HEK293 (cell line): ENCODE data around the gene MYO1D.

Experiments
- CTCF ChIA-PET: fragments of 350-600 bp; formaldehyde crosslinking; extraction: SDS; loops from one replicate; lab custom pipeline; 2021; ENCODE audit warnings: antibody characterized with exemption; lab: Yijun Ruan, JAX
- POLR2A ChIA-PET: fragments of 300-600 bp; formaldehyde crosslinking; extraction: SDS; loops from one replicate; lab custom pipeline; 2020; ENCODE audit warnings: antibody characterized with exemption, inconsistent platforms; lab: Yijun Ruan, JAX
- H3K27ac ChIP-seq: fragments of 200-500 bp; sonication (Bioruptor generic); 2 replicates; pipeline ENCODE4 v1.5.1; 2014; ENCODE audit warnings: low read depth, low read length, control low read depth, inconsistent platforms; ENCODE audit errors: extremely low read depth
- H3K36me3 ChIP-seq, 2 experiments: fragments of 200-500 bp in 1 of 2; sonication (Bioruptor generic) in 1 of 2; 1 replicate in 1 of 2; 2 replicates in 1 of 2; pipeline ENCODE4 v1.5.1; 2014 to 2017; ENCODE audit warnings: inconsistent platforms in 2 of 2, low read length in 2 of 2; ENCODE audit not compliant: control insufficient read depth in 2 of 2, insufficient read depth in 1 of 2
- H3K4me1 ChIP-seq: fragments of 200-500 bp; sonication (Bioruptor generic); 2 replicates; pipeline ENCODE4 v1.5.1; 2014; ENCODE audit warnings: mild to moderate bottlenecking, low read length, inconsistent platforms; ENCODE audit not compliant: control insufficient read depth, insufficient read depth
- H3K4me3 ChIP-seq: 2 replicates; pipeline ENCODE4 v1.5.1; 2011; ENCODE audit warnings: low read depth, mild to moderate bottlenecking, control low read depth, low read length, moderate library complexity
- H3K9me3 ChIP-seq: fragments of 200-500 bp; sonication (Bioruptor generic); 2 replicates; pipeline ENCODE4 v1.5.1; 2014; ENCODE audit warnings: low read depth, low read length, inconsistent platforms; ENCODE audit not compliant: control insufficient read depth, insufficient read depth
- BCL6B ChIP-seq: fragments of 450-650 bp; formaldehyde crosslinking; IDR thresholded peaks from 2 replicates; pipeline ENCODE4 v1.5.1; 2017; ENCODE audit warnings: missing biosample characterization, missing genetic modification characterization
- ZIC2 ChIP-seq: fragments of 450-650 bp; formaldehyde crosslinking; IDR thresholded peaks from 2 replicates; pipeline ENCODE4 v1.5.1; 2016; ENCODE audit warnings: missing biosample characterization, missing genetic modification characterization
- ZNF324 ChIP-seq: fragments of 450-650 bp; formaldehyde crosslinking; IDR thresholded peaks from 2 replicates; pipeline ENCODE4 v1.5.1; 2016; ENCODE audit warnings: missing biosample characterization, missing genetic modification characterization
- ZNF426 ChIP-seq: fragments of 450-650 bp; formaldehyde crosslinking; IDR thresholded peaks from 2 replicates; pipeline ENCODE4 v1.5.1; 2017; ENCODE audit warnings: missing biosample characterization, missing genetic modification characterization, mild to moderate bottlenecking, inconsistent platforms, moderate library complexity
- ZNF449 ChIP-seq: fragments of 450-650 bp; formaldehyde crosslinking; IDR thresholded peaks from 2 replicates; pipeline ENCODE4 v1.5.1; 2017; ENCODE audit warnings: missing biosample characterization, mild to moderate bottlenecking, missing genetic modification characterization, moderate library complexity
- ZNF623 ChIP-seq: fragments of 450-650 bp; formaldehyde crosslinking; IDR thresholded peaks from 2 replicates; pipeline ENCODE4 v1.5.1; 2016; ENCODE audit warnings: missing biosample characterization, missing genetic modification characterization
- ZNF624 ChIP-seq: fragments of 450-650 bp; formaldehyde crosslinking; IDR thresholded peaks from 2 replicates; pipeline ENCODE4 v1.5.1; 2017; ENCODE audit warnings: missing biosample characterization, missing genetic modification characterization
- ZNF707 ChIP-seq: fragments of 450-650 bp; formaldehyde crosslinking; IDR thresholded peaks from 2 replicates; pipeline ENCODE4 v1.5.1; 2016; ENCODE audit warnings: missing biosample characterization, missing genetic modification characterization
- ZNF768 ChIP-seq: fragments of 450-650 bp; formaldehyde crosslinking; IDR thresholded peaks from 2 replicates; pipeline ENCODE4 v1.5.1; 2018; ENCODE audit warnings: missing biosample characterization, mild to moderate bottlenecking, missing genetic modification characterization
- ZNF830 ChIP-seq: fragments of 450-650 bp; IDR thresholded peaks from 2 replicates; pipeline ENCODE4 v1.5.0; 2018; ENCODE audit warnings: missing biosample characterization, missing genetic modification characterization, low read depth, mild to moderate bottlenecking, moderate library complexity

The MYO1D gene

GRCh38 chr17:32495359-32496231 is 381.3 kb downstream of the MYO1D start (continued):
- TF ChIP-seq ZNF449 (tag by site-specific recombination) (0 out of 2 replicates have a peak, but pooled peaks have one; percentile 13), ZNF707 (tag by site-specific recombination) (no peak)
- TF ChIP-seq, all 188 proteins: peak for 4

- ChIA-PET CTCF (interaction anchor here (1.0 kb wide), 1 partner anchor 8 kb away, joined by 3 read pairs; the partner anchor contains the start of gene CDK5R1), POLR2A (no interaction called here)
- H3K27ac ChIP-seq = no peak overlapping the region
- no peak overlapping the region for H3K4me3 ChIP-seq
- no peak for TF ChIP-seq ZNF624 (tag by site-specific recombination)
- no peak for TF ChIP-seq ZNF623 (tag by site-specific recombination)
- no peak for TF ChIP-seq ZNF324 (tag by site-specific recombination)
- H3K9me3 ChIP-seq = no peaks in the 10 kb centered on the region
- peaks cover 17% of the 10 kb centered on the region for H3K4me1 ChIP-seq
- peaks cover 3 to 11% of the 10 kb centered on the region in 2 experiments; a peak in 2 of 3 replicates for H3K36me3 ChIP-seq
Observed at GRCh38 chr17:32494621-32495358, 382.1 kb downstream of the MYO1D start.

GRCh38 chr17:32493976-32494513 is 382.9 kb downstream of the MYO1D start:
- 0 out of 2 replicates have a peak, but pooled peaks have one; percentile 1 for TF ChIP-seq ZIC2 (tag by site-specific recombination)
- no peak for TF ChIP-seq ZNF830 (tag by site-specific recombination)
- TF ChIP-seq ZNF426 (tag by site-specific recombination) = no peak
- no peak for TF ChIP-seq BCL6B (tag by site-specific recombination)
- Histone ChIP-seq H3K36me3 (peaks cover 3 to 18% of the 10 kb centered on the region in 2 experiments; a peak in 2 of 3 replicates), H3K9me3 (no peaks in the 10 kb centered on the region), H3K4me3 (no peak overlapping the region), H3K4me1 (peaks cover 24% of the 10 kb centered on the region), H3K27ac (no peak overlapping the region)
- POLR2A ChIA-PET = no interaction called here
- CTCF ChIA-PET = no interaction called here

GRCh38 chr17:32493571-32493970 is 383.4 kb downstream of the MYO1D start:
- TF ChIP-seq ZNF768 (tag by site-specific recombination) (no peak), ZIC2 (tag by site-specific recombination) (0 out of 2 replicates have a peak, but pooled peaks have one; percentile 8)
- ChIA-PET POLR2A (no interaction called here), CTCF (no interaction called here)
- Histone ChIP-seq H3K9me3 (no peaks in the 10 kb centered on the region), H3K36me3 (peaks cover 3 to 23% of the 10 kb centered on the region in 2 experiments; a peak in 2 of 3 replicates), H3K4me3 (no peak overlapping the region), H3K27ac (no peak overlapping the region), H3K4me1 (peaks cover 26% of the 10 kb centered on the region)
